CD4-positive, alpha-beta T cell treated with Interleukin-4 for 1 hour (primary cell): ENCODE measurements around the gene AURKAIP1.
A peak's percentile ranks its signal among the peaks of the same experiment; 100 is the strongest.
"Not testable (repeated sequence)": the region's sequence is repeated elsewhere in the genome, so short reads cannot be mapped to it uniquely, and the experiment has no call there.

ENCODE experiments used
- DNase-seq, 2 donors: peaks; one replicate each; pipeline ENCODE4 v3.0.0-alpha.2; 2020 to 2022

Gene AURKAIP1

GRCh38 chr1:1374929-1375662 is at the start of gene AURKAIP1:
AURKAIP1 (minus strand) TSS chr1:1375207; CDS start chr1:1374756, 451 bp downstream.
- peak; percentile 99 for DNase-seq

GRCh38 chr1:1424707-1425106 is 49.7 kb upstream of the AURKAIP1 start:
- no peak for DNase-seq

- no peak for DNase-seq
Observed at GRCh38 chr1:1423245-1423597, 48.2 kb upstream of the AURKAIP1 start.

- no peak for DNase-seq
Observed at GRCh38 chr1:1422465-1423244, 47.6 kb upstream of the AURKAIP1 start.

GRCh38 chr1:1421907-1422464 is 47.0 kb upstream of the AURKAIP1 start:
- DNase-seq, result no peak

- DNase-seq, result no peak
Observed at GRCh38 chr1:1421147-1421906, 46.3 kb upstream of the AURKAIP1 start, which contains the start of gene ANKRD65. ANKRD65 (minus strand) TSS chr1:1421276; CDS start chr1:1421005, 271 bp downstream.

GRCh38 chr1:1420654-1421141 is 45.7 kb upstream of the AURKAIP1 start:
- no peak for DNase-seq

- DNase-seq, result no peak
Observed at GRCh38 chr1:1419813-1420653, 45.0 kb upstream of the AURKAIP1 start.

GRCh38 chr1:1419363-1419812 is 44.4 kb upstream of the AURKAIP1 start:
- no peak for DNase-seq

GRCh38 chr1:1418464-1419362 is 43.7 kb upstream of the AURKAIP1 start:
- DNase-seq, result no peak

GRCh38 chr1:1417825-1418463 is 42.9 kb upstream of the AURKAIP1 start:
- DNase-seq, result not testable (repeated sequence)

- DNase-seq, result not testable (repeated sequence)
Observed at GRCh38 chr1:1417396-1417795, 42.4 kb upstream of the AURKAIP1 start.

GRCh38 chr1:1415751-1416150 is 40.7 kb upstream of the AURKAIP1 start:
- no peak for DNase-seq

GRCh38 chr1:1412311-1412902 is 37.4 kb upstream of the AURKAIP1 start:
- DNase-seq, result not testable (repeated sequence)

- DNase-seq, result no peak
Observed at GRCh38 chr1:1411626-1412025, 36.6 kb upstream of the AURKAIP1 start.

GRCh38 chr1:1410238-1410637 is 35.2 kb upstream of the AURKAIP1 start:
- not testable (repeated sequence) for DNase-seq

- DNase-seq, result peak; percentile 26 to 37
Observed at GRCh38 chr1:1407636-1408318, 32.8 kb upstream of the AURKAIP1 start.

- peak; percentile 95 to 96 for DNase-seq
Observed at GRCh38 chr1:1406821-1407635, 32.0 kb upstream of the AURKAIP1 start, which contains the start of gene MRPL20. MRPL20 (minus strand) TSS chr1:1407293; CDS start chr1:1407217, 76 bp downstream.
